GM18858 (cell line): ENCODE data around the gene PDCD1.
"Not testable (repeated sequence)": the region's sequence is repeated elsewhere in the genome, so short reads cannot be mapped to it uniquely, and the experiment has no call there.

Source experiments
- ATAC-seq: cut with Tn5 transposase; IDR thresholded peaks from one replicate; pipeline ENCODE4 v1.9.1; 2021; ENCODE audit not compliant: unreplicated experiment

PDCD1 gene

DNA sequence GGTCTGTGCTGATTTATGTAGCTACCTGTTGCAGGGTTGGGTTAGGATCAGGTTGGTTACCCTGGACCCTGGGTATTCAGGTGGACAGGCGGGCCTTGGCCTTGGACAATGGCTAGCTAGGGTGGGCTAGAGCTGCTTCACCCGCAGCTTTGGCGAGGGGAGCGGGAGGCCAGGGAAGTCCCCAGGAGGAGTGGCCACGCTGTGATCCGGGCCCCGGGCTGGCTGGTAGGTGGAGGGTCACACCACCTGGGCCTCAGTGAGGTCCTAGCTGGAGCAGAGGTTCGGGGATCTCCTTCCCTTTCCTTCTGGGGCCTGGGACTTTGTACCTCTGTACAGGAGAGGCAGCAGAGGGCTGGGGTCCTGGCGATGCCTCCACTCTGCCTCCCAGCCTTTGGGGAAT lies 20.6 kb upstream of the PDCD1 start:
- no peak for ATAC-seq

GRCh38 chr2:241877989-241878970 lies 19.6 kb upstream of the PDCD1 start:
- no peak for ATAC-seq

GRCh38 chr2:241877197-241877685 lies 18.5 kb upstream of the PDCD1 start:
- ATAC-seq: no peak

DNA sequence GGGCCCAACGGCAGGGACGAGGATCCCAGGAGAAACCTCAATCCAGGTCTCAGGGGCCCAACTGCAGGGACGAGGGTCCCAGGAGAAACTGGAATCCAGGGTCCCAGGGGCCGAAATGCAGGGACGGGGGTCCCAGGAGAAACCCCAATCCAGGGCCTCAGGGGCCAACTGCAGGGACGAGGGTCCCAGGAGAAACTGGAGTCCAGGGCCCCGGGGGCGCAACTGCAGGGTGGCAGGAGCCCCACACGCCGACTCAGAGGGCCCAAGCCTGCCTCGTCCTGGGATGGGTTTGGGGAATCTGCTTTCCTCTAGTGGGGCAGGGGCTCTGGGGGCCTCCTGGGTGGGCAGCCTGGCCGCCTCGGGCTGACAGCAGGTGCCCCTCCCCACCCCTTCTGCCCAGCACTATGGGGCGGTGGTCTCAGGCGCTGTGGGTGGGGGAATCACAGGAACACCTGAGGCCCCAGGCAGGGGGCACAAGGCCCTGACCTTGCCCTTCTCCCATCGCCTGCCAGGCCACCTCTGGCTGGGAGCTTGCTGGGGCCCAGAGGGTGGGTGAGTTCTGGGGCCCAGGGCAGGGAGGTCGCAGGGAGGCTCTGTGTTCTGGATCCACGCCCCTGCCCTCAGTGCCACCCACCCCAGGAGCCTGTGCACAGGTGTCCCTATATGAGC lies 18.0 kb upstream of the PDCD1 start:
- no peak for ATAC-seq

DNA sequence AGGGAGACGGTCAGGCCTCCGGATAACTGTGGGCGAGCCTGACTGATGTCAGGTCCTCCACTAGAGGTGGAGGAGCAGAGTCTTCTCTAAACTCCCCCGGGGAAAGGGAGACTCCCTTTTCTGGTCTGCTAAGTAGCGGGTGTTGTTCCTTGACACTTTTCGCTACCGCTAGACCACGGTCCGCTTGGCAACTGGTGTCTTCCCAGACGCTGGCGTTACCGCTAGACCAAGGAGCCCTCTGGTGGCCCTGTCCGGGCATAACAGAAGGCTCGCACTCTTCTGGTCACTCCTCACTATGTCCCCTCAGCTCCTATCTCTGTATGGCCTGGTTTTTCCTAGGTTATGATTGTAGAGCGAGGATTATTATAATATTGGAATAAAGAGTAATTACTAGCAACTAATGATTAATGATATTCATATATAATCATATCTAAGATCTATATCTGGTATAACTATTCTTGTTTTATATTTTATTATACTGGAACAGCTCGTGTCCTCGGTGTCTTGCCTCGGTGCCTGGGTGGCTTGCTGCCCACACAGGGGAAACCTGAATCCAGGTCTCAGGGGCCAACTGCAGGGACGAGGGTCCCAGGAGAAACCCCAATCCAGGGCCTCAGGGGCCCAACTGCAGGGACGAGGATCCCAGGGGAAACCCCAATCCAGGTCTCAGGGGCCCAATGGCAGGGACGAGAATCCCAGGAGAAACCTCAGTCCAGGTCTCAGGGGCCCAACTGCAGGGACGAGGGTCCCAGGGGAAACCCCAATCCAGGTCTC lies 17.2 kb upstream of the PDCD1 start:
- not testable (repeated sequence) for ATAC-seq

- no peak for ATAC-seq
Measured at GRCh38 chr2:241874277-241874925, 15.7 kb upstream of the PDCD1 start.

- ATAC-seq: no peak
Measured at GRCh38 chr2:241873803-241874110, 15.1 kb upstream of the PDCD1 start.

GRCh38 chr2:241873081-241873802 lies 14.5 kb upstream of the PDCD1 start:
- ATAC-seq: no peak

- no peak for ATAC-seq
Measured at GRCh38 chr2:241872313-241872642, 13.6 kb upstream of the PDCD1 start.

DNA sequence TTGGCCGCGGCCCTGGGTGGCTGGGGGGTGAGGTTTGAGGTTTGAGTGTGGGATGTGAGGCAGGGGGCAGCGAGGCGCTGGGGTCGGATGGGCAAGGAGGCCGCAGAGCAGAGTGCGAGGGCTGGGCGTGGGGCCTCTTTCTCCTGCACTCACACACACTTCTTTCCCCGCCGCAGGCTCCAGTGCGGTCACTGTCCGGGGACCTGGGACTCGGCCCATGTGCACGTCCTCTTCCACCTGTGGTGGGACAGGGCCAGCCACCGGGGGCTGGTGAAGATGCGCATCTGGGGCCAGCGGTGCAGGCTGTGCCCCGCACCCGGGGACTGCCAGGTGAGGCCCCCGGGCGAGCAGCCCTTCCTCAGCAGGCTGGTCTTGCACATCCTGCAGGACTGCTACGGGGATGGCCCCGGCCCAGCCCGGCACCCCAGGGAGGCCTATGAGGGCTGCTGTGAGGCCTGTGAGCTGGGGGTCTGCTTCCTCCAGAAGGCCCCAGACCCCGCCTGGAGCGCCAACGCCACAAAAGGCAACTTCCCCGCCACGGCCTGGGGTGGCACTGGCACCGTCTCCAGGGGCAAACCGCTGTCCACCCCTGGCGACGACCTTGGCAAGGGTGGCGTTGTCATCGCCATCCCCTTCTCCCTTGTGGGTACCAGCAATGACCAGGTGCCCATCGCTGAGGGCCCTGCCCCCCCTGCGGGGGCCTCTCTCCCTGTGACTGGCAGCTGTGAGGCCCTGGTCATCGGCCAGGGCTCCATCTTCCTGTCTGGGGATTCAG lies 13.0 kb upstream of the PDCD1 start:
- no peak for ATAC-seq

GRCh38 chr2:241870611-241871537 lies 12.2 kb upstream of the PDCD1 start:
- no peak for ATAC-seq

GRCh38 chr2:241870081-241870541 lies 11.4 kb upstream of the PDCD1 start:
- ATAC-seq: no peak

DNA sequence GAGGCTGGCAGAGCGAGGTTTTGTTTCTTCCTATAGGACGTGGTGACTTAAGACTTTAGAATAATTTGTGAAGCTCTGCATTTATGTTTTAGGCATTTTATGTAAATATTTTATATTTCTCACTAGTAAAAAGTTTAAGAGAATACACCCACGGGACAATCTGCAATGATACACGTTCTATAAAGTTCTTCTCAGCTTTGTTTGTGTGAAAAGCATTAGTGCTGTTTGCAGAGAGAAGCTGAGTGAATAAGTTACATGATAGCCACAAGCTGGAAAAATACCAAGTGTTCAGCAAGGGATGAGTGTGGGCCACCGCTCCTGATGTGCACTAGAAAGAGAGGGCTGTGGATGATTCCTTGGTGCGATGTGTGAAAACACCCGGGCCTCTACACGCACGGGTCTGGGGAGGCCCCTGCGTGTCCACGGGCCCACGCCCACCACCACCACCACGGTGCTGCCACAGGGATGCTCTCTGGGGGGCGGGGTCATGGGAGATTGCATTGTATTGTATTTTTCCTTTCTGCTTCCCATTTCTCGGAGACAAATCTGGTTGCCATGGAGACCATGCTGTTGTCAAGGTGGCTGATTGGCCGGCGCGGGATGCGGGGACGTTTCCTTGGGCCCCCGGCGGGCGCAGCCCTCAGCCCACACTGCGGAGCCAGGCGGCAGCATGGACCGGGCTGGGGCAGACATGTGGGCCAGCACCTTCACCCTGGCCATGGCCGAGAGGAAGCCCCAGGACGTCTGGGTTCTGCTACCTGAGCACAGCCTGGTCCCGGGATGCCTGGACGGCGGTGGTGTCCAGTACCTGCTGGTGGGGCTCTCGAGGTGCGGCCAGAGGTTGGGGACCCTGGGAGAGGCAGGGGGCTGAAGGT lies 10.6 kb upstream of the PDCD1 start, which contains the start of gene RTP5:
Gene RTP5 (plus strand): TSS at position 643 of the 875 bp plus-strand sequence. CDS start 28 bp downstream, at position 671.
- ATAC-seq: no peak

GRCh38 chr2:241868661-241869081 lies 10.0 kb upstream of the PDCD1 start:
- ATAC-seq: no peak

GRCh38 chr2:241867776-241868420 lies 9.2 kb upstream of the PDCD1 start:
- ATAC-seq: no peak

DNA sequence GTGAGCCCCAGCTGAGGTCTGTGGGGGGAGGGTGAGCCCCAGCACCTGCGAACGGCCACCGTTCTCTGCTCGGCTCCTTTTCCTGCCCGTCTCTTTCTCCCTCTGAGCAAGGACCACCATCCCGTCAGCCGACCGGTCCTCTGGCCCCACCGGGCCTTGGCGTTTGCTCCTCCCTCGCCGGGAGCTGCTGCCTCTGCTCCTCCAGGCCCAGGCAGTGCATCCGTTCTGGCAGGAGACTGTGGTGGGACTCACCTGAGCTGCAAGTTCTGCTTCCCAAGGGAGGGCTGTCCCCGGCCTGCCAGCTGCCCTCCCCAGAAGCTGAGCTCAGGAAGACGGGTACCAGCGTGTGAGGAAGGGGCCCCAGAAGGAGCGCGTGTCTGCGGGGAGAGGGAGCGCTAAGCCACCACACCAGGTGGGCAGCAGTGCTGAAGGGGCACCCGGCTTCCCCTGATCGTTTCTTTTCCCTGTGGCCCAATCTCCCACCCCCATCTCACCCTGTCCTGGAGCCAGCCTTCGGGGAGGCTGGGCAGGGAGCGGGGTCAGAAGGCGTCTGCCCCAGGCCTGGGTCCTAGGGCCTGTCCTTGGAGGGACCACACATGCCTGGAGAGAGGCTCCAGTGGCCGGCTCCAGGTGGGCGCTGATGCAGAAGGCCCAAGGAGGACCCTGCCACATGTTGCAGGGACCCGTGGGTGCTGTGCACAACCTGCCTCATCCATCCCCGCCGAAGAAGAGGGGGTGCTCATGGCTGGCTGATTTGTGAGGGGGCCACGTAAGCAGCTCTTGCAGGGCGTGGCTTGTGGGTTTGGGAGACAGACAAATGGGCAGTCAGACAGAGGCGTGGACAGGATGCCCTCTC lies 8.3 kb upstream of the PDCD1 start:
- ATAC-seq: no peak
